GM12892 (cell line): Measurements from ENCODE around the gene CETN2.

Experiments
- POLR2A ChIP-seq: IDR thresholded peaks from 2 replicates; pipeline ENCODE4 v1.6.1; 2011; ENCODE audit warnings: low read depth, low read length, control low read depth
- POLR2AphosphoS5 ChIP-seq: IDR thresholded peaks from 2 replicates; pipeline ENCODE4 v1.6.1; 2011; ENCODE audit warnings: low read depth, low read length, control low read depth

DNA sequence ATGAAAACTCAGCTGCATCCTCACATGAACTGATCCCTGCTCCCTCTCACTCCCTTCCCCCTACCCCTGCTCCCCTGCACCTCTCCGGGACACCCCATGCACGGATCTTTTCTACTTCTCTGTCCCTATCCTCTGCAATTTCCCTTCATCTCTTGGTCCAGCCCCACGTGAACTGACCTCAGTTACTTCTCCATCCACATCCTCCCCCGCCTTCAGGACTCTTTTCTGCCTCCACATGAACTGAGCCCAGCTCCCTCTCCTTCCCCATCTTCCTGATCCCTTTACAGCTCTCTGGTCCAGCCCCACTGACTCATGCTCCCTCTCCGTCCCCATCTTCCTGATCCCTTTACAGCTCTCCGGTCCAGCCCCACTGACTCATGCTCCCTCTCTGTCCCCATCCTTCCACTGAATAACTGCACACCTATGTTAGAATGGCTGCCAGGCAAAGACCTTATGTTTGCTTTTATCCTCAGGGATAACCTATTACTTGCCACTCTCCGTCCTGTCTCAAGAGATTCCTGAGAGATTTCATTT, 5.6 kb downstream of the CETN2 start:
- TF ChIP-seq POLR2A (no peak), POLR2AphosphoS5 (no peak)
